C4-2B (cell line): ENCODE data around the gene TECTA.

Source experiments
- CTCF ChIP-seq: fragments of 450-650 bp; conservative IDR thresholded peaks from 2 replicates; pipeline ENCODE4 v1.5.1; 2017; ENCODE audit warnings: mild to moderate bottlenecking
- ZFX ChIP-seq: fragments of 450-650 bp; IDR thresholded peaks from 2 replicates; pipeline ENCODE4 v1.6.1; 2017

- TF ChIP-seq CTCF = no peak
- TF ChIP-seq ZFX = no peak
These were observed 58.7 kb downstream of the TECTA start for GRCh38 chr11:121159741-121160140.
